ENCODE data around the gene AUTS2.
"Not testable (repeated sequence)": the region's sequence is repeated elsewhere in the genome, so short reads cannot be mapped to it uniquely, and the experiment has no call there.

The AUTS2 gene

GRCh38 chr7:69776611-69777010 is 178.3 kb downstream of the AUTS2 start:
- DNase-seq (ENCODE audit: low spot score), result no peak
- TF ChIP-seq, protein P1, sequence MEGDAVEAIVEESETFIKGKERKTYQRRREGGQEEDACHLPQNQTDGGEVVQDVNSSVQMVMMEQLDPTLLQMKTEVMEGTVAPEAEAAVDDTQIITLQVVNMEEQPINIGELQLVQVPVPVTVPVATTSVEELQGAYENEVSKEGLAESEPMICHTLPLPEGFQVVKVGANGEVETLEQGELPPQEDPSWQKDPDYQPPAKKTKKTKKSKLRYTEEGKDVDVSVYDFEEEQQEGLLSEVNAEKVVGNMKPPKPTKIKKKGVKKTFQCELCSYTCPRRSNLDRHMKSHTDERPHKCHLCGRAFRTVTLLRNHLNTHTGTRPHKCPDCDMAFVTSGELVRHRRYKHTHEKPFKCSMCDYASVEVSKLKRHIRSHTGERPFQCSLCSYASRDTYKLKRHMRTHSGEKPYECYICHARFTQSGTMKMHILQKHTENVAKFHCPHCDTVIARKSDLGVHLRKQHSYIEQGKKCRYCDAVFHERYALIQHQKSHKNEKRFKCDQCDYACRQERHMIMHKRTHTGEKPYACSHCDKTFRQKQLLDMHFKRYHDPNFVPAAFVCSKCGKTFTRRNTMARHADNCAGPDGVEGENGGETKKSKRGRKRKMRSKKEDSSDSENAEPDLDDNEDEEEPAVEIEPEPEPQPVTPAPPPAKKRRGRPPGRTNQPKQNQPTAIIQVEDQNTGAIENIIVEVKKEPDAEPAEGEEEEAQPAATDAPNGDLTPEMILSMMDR (IDR thresholded peaks at IDR 0.05; ENCODE audit: extremely low read depth, missing control alignments), result no peak

- TF ChIP-seq, protein P1 (IDR thresholded peaks at IDR 0.05; ENCODE audit: extremely low read depth, missing control alignments), result no peak
- no peak for DNase-seq (ENCODE audit: low spot score)
Measured at GRCh38 chr7:69778138-69778537, 179.9 kb downstream of the AUTS2 start.

GRCh38 chr7:69780379-69780778 is 182.1 kb downstream of the AUTS2 start:
- DNase-seq (ENCODE audit: low spot score), result no peak
- TF ChIP-seq, protein P1 (IDR thresholded peaks at IDR 0.05; ENCODE audit: extremely low read depth, missing control alignments), result no peak

DNA sequence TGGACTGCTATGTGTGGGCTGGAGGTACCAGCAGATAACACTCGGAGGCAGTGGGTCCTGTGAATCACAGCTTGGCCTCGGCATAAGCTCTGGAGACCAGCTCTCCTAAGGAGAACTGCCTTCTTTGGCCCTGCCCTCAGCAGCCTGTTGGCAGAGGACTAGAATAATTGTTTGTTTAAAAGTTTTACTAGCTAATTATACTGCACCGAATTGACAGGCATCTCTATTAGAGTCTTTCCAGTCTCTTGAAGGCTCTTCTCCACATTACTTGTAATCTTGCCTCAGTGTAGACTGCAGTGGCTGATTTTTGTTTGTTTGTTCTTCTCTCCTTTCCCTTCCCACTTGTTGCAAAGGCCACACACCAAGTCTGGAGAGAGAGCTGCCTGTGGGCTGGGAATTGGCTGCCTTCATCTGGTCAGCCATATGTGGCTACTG is 183.2 kb downstream of the AUTS2 start:
- DNase-seq (ENCODE audit: low spot score), result no peak
- TF ChIP-seq, protein P1 (IDR thresholded peaks at IDR 0.05; ENCODE audit: extremely low read depth, missing control alignments), result no peak

DNA sequence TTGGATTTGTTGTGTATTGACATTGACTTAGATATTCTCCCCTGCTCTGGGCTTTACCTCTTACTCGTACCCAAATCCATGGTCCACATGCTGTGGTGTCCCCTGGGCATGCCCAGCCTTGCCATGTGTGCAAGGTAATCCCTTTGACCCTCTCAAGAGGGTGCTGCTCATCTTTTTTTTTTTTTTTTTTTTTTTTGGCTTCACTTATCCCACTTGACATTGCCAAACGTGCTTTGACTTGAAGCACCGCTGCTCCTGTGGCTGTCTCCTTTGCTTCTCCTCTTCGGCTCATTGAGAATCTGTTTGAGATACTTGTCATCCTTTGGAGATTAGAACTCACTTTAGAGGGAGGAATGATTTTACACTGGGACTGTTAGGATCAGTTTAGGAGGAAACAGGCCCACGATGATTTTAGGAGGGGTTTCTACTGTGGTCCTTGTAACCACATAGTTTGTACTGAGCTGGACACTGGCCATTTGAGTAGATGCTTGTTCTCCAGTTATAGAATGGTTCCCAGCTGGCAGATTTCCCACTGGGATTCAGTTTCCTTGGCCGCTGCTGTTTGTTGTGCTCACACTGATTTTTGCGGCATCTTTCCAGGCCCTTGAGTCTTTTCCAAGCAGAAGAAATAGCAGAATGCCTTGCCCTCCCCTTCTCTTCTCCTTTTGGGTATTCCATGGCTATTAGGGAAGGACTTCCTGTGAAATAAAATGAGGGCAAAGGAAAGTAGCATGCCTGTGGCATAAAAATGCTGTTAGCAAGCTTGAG is 184.8 kb downstream of the AUTS2 start:
- TF ChIP-seq, protein P1 (IDR thresholded peaks at IDR 0.05; ENCODE audit: extremely low read depth, missing control alignments), result no peak
- DNase-seq (ENCODE audit: low spot score), result no peak

GRCh38 chr7:69786130-69786529 is 187.9 kb downstream of the AUTS2 start:
- not testable (repeated sequence) for DNase-seq (ENCODE audit: low spot score)

DNA sequence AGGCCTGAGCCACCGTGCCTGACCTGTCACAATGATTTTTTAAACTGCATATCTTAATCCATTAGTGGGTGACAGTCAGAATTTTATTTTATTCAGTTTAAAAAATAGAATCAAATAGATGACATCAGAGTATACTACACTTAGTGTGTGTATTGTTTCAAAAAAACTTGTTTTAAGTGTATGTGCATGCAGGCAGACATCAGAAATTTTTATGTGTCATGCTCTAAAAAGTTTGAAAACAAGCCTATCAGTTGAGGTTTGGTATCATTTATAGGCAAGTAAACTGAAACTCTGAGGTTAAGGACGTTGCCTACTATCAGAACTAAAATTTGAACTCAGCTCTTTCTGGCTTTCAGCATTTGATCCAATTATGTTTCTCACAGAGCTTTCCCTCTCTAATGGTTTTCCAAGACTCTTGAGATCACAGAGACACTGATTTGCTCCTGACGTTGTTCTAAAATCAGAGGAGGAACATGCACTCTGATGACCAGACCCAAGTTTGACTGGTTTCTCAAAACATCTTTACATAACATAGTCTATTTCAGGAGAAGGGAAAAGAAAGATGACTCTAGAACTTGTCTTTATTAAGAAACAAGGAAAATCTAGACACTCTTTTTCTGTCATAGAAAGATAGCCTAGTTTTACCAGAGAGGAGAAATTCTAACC is 188.6 kb downstream of the AUTS2 start:
- DNase-seq (ENCODE audit: low spot score), result no peak
- TF ChIP-seq, protein P1 (IDR thresholded peaks at IDR 0.05; ENCODE audit: extremely low read depth, missing control alignments), result no peak
